Measurements from ENCODE around the gene CDKN2AIPNL. TPM values are rescaled to one million over a fixed set of nuclear protein-coding genes. Genes with fewer than 3 reads are reported as not detected.

Gene CDKN2AIPNL
- total and polyA plus RNA-seq, 2 of the 8 experiments (the other 6 are each of a cell fraction or from before 2014, with no cell fraction given) = 40.0 to 56.3 TPM

DNA sequence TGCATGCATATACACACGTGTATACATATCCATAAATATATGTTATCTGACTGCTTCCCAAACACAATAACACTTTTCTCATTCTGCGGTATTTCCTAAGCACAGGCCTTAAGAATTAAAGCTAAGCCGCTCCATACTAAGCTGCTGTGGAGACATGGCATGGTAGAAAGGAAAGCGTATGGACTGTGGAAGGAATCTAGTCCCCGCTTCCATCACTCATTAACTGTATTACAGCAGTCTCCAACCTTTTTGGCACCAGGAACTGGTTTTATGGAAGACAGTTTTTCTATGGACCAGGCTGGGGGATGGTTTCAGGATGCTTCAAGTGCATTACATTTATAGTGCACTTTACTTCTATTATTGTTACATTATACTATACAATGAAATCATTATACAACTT is 56.0 kb downstream of the CDKN2AIPNL start:
- H4K8ac ChIP-seq (ENCODE audit: extremely low read depth, insufficient read depth, low read length) = no peak overlapping the region
- H3K18ac ChIP-seq (ENCODE audit: extremely low read depth, low read length) = no peak overlapping the region
- no peak overlapping the region for H3K4me2 ChIP-seq (ENCODE audit: insufficient read depth in 1 of 2, low read depth in 2 of 2, low read length in 2 of 2)
- H3K4me1 ChIP-seq (replicated peaks in 1 of 4; ENCODE audit: control insufficient read depth in 3 of 4, insufficient read depth in 4 of 4, low read length in 3 of 4) = no peaks in the 10 kb centered on the region
- H3K23me2 ChIP-seq (ENCODE audit: low read depth, low read length) = no peaks in the 10 kb centered on the region
- no peak overlapping the region for H3K56ac ChIP-seq (replicated peaks; ENCODE audit: insufficient read length, low read depth, low read length)
- TF ChIP-seq, protein P1, sequence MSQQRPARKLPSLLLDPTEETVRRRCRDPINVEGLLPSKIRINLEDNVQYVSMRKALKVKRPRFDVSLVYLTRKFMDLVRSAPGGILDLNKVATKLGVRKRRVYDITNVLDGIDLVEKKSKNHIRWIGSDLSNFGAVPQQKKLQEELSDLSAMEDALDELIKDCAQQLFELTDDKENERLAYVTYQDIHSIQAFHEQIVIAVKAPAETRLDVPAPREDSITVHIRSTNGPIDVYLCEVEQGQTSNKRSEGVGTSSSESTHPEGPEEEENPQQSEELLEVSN (IDR thresholded peaks at IDR 0.05) = no peak
- no peak overlapping the region for H2BK120ac ChIP-seq (replicated peaks; ENCODE audit: low read depth, low read length)
- no peak overlapping the region for H3K14ac ChIP-seq (ENCODE audit: insufficient read length)
- H3K27ac ChIP-seq (ENCODE audit: low read depth, low read length) = no peak overlapping the region
- 0 out of 2 replicates have a peak, but pooled peaks cover 2% of the 10 kb centered on the region for H3K79me1 ChIP-seq (ENCODE audit: low read depth, low read length)
- no peak overlapping the region for H2BK15ac ChIP-seq (ENCODE audit: low read length)
- FAIRE-seq (no peak), DNase-seq (ENCODE audit: low read depth in 1 of 2, low spot score in 2 of 2) (no peak)
- 91% methylated on average over 5 of the region's 5 CpGs; no CpG with 5 or more reads in 1 of the 2 experiments for WGBS, 2 experiments (ENCODE audit: extremely low coverage in 1 of 2, insufficient coverage in 1 of 2, insufficient read length in 1 of 2, insufficient replicate concordance in 2 of 2, low coverage in 1 of 2, low lambda C conversion rate in 2 of 2, missing lambda C conversion rate in 1 of 2)
- H3K9ac ChIP-seq (replicated peaks in 1 of 4; ENCODE audit: extremely low read depth in 1 of 4, low read depth in 3 of 4, low read length in 3 of 4) = no peak overlapping the region
- H3K36me3 ChIP-seq (ENCODE audit: control insufficient read depth in 2 of 4, insufficient read depth in 4 of 4, low read length in 3 of 4) = no peaks in the 10 kb centered on the region
- no peak overlapping the region for H3K4ac ChIP-seq (replicated peaks; ENCODE audit: insufficient read length, low read depth, low read length)
- H3K23ac ChIP-seq (ENCODE audit: insufficient read length) = no peak overlapping the region
- no peak overlapping the region for H2AK5ac ChIP-seq (ENCODE audit: low read depth, low read length)
- no peaks in the 10 kb centered on the region for H3K9me3 ChIP-seq (ENCODE audit: insufficient read depth in 2 of 2, low read depth in 1 of 2, low read length in 1 of 2)
- no peak overlapping the region for H2BK20ac ChIP-seq (ENCODE audit: low read length)
- H4K20me1 ChIP-seq (replicated peaks in 1 of 2; ENCODE audit: control insufficient read depth in 1 of 2, insufficient read depth in 2 of 2, low read length in 2 of 2) = no peaks in the 10 kb centered on the region
- H3K79me2 ChIP-seq (ENCODE audit: control insufficient read depth in 1 of 2, insufficient read depth in 2 of 2, low read length in 2 of 2) = no peaks in the 10 kb centered on the region
- no peak overlapping the region for H4K91ac ChIP-seq (replicated peaks; ENCODE audit: insufficient read length, low read length)
- CTCF ChIA-PET (ENCODE audit: partially characterized antibody) = interaction anchor here (0.5 kb wide), 1 partner anchor 11 kb away, joined by 3 read pairs; no protein-coding TSS in a partner anchor
- no peak overlapping the region for H2BK12ac ChIP-seq (ENCODE audit: low read depth, low read length)
- POLR2A ChIA-PET (ENCODE audit: partially characterized antibody) = interaction anchor here (2.2 kb wide), 1 partner anchor 17 kb away, joined by 7 read pairs; no protein-coding TSS in a partner anchor
- H4K5ac ChIP-seq (ENCODE audit: insufficient read length, low read depth, low read length) = no peak overlapping the region
- H3K4me3 ChIP-seq (ENCODE audit: extremely low read depth in 1 of 4, insufficient read depth in 2 of 4, low read depth in 3 of 4, low read length in 4 of 4) = no peak overlapping the region
- no peaks in the 10 kb centered on the region for H3K27me3 ChIP-seq (replicated peaks in 1 of 4; ENCODE audit: control insufficient read depth in 3 of 4, extremely low read depth in 1 of 4, insufficient read depth in 3 of 4, low read length in 3 of 4)
- no peak overlapping the region for H2AFZ ChIP-seq (ENCODE audit: low read length)
- H2BK5ac ChIP-seq (ENCODE audit: low read depth, low read length) = no peak overlapping the region

Other genes starting within 250 kb of the CDKN2AIPNL start
- gene SKP1, start 234.9 kb downstream of the CDKN2AIPNL start, total RNA-seq (2021; fragmentation: NEBNext Ultra II Directional; extraction: Animal tissue kit (Norgen Biotek cat#: 25700)) = 326 and 332 TPM in 2 replicates
- gene SKP1, start 234.9 kb downstream of the CDKN2AIPNL start, polyA plus RNA-seq (2011; rRNA removed) = 86.4 and 163 TPM in 2 replicates
- gene PPP2CA, start 185.8 kb downstream of the CDKN2AIPNL start, total RNA-seq (2021; fragmentation: NEBNext Ultra II Directional; extraction: Animal tissue kit (Norgen Biotek cat#: 25700)) = 205 and 211 TPM in 2 replicates
- gene PPP2CA, start 185.8 kb downstream of the CDKN2AIPNL start, polyA plus RNA-seq (2011; rRNA removed) = 75.0 and 105 TPM in 2 replicates
- gene CDKL3, start 44.7 kb downstream of the CDKN2AIPNL start, total RNA-seq (2021; fragmentation: NEBNext Ultra II Directional; extraction: Animal tissue kit (Norgen Biotek cat#: 25700)) = 1.4 and 1.7 TPM in 2 replicates
- gene CDKL3, start 44.7 kb downstream of the CDKN2AIPNL start, polyA plus RNA-seq (2011; rRNA removed) = 0.49 and 0.77 TPM in 2 replicates
- 40.3 and 46.8 TPM in 2 replicates for gene UBE2B, start 40.3 kb downstream of the CDKN2AIPNL start, total RNA-seq (2021; fragmentation: NEBNext Ultra II Directional; extraction: Animal tissue kit (Norgen Biotek cat#: 25700))
- 8.1 and 15.9 TPM in 2 replicates for gene UBE2B, start 40.3 kb downstream of the CDKN2AIPNL start, polyA plus RNA-seq (2011; rRNA removed)
- gene JADE2, start 113.8 kb upstream of the CDKN2AIPNL start, total RNA-seq (2021; fragmentation: NEBNext Ultra II Directional; extraction: Animal tissue kit (Norgen Biotek cat#: 25700)) = 55.8 and 59.4 TPM in 2 replicates
- 19.2 and 21.9 TPM in 2 replicates for gene JADE2, start 113.8 kb upstream of the CDKN2AIPNL start, polyA plus RNA-seq (2011; rRNA removed)
- gene SAR1B, start 220.9 kb upstream of the CDKN2AIPNL start, total RNA-seq (2021; fragmentation: NEBNext Ultra II Directional; extraction: Animal tissue kit (Norgen Biotek cat#: 25700)) = 36.3 and 37.5 TPM in 2 replicates
- 7.1 and 9.1 TPM in 2 replicates for gene SAR1B, start 220.9 kb upstream of the CDKN2AIPNL start, polyA plus RNA-seq (2011; rRNA removed)
- 31.0 and 33.7 TPM in 2 replicates for gene SEC24A, start 236.9 kb upstream of the CDKN2AIPNL start, total RNA-seq (2021; fragmentation: NEBNext Ultra II Directional; extraction: Animal tissue kit (Norgen Biotek cat#: 25700))
- gene SEC24A, start 236.9 kb upstream of the CDKN2AIPNL start, polyA plus RNA-seq (2011; rRNA removed) = 14.7 and 18.8 TPM in 2 replicates